ENCODE results near the gene PTPRM. TPM values are rescaled to one million over a fixed set of nuclear protein-coding genes. Genes with fewer than 3 reads are reported as not detected.
"Not testable (repeated sequence)": the region's sequence is repeated elsewhere in the genome, so short reads cannot be mapped to it uniquely, and the experiment has no call there.

PTPRM gene
- total and polyA plus RNA-seq, 12 donors = 31.7 to 116 (median 61.2) TPM

- no peak overlapping the region for H3K4me3 ChIP-seq
- H3K36me3 ChIP-seq (replicated peaks in 1 of 2) = no peaks in the 10 kb centered on the region
- H3K27ac ChIP-seq = no peak overlapping the region
- no peaks in the 10 kb centered on the region for H3K9me3 ChIP-seq (replicated peaks in 1 of 3)
- TF ChIP-seq CTCF (IDR thresholded peaks at IDR 0.05) (no peak), POLR2A (IDR thresholded peaks at IDR 0.05) (no peak)
- DNase-seq = no peak
- WGBS, 4 donors = 88 to 94% (median 90%) methylated on average over 1 of the region's 1 CpG
- intact Hi-C loops (cut with DNase I) = no loop called here
- H3K27me3 ChIP-seq = no peaks in the 10 kb centered on the region
- H3K4me1 ChIP-seq (replicated peaks in 1 of 2) = no peaks in the 10 kb centered on the region
Measured at GRCh38 chr18:8056723-8057122, 489.6 kb downstream of the PTPRM start.

DNA sequence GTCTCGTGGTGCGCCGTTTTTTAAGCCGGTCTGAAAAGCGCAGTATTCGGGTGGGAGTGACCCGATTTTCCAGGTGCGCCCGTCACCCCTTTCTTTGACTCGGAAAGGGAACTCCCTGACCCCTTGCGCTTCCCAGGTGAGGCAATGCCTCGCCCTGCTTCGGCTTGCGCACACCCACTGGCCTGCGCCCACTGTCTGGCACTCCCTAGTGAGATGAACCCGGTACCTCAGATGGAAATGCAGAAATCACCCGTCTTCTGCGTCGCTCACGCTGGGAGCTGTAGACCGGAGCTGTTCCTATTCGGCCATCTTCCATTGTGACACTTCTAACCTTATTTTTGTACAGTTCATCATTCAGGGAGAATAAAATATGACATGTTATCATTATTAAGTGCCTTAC is 496.0 kb downstream of the PTPRM start:
- H3K9me3 ChIP-seq (replicated peaks in 1 of 3); H3K36me3 ChIP-seq (replicated peaks in 1 of 2); DNase-seq; H3K4me3 ChIP-seq; H3K27ac ChIP-seq; H3K4me1 ChIP-seq (replicated peaks in 1 of 2); intact Hi-C loops (cut with DNase I); H3K27me3 ChIP-seq: not testable (repeated sequence)
- WGBS, 4 donors = 79 to 100% (median 93%) methylated on average over 7 to 13 of the region's 22 CpGs

DNA sequence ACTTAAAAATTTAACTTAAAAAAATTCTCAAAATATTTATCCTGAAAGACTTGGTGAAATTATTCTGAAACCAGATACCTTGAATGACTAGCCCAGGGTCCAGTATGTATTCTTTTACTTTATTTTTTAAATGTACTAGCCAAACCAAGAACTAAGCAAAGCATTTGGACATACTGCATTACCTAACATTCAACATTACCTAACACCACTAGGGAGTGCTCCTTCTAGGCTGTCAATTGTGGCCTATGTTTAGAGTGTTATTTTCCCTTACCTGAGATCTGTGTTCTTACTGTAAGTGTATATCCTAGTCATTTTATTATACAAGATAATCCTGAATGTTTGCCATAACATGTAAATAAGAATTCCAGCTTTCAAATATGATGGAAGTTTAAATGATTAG is 496.6 kb downstream of the PTPRM start:
- intact Hi-C loops (cut with DNase I) = no loop called here
- Histone ChIP-seq H3K4me3 (no peak overlapping the region), H3K9me3 (replicated peaks in 1 of 3) (no peaks in the 10 kb centered on the region), H3K4me1 (replicated peaks in 1 of 2) (no peaks in the 10 kb centered on the region), H3K27ac (no peak overlapping the region), H3K36me3 (replicated peaks in 1 of 2) (no peaks in the 10 kb centered on the region), H3K27me3 (no peaks in the 10 kb centered on the region)
- DNase-seq = no peak
- no peak for TF ChIP-seq POLR2A (IDR thresholded peaks at IDR 0.05)
- no peak for TF ChIP-seq CTCF (IDR thresholded peaks at IDR 0.05)

GRCh38 chr18:8065284-8065683 is 498.2 kb downstream of the PTPRM start:
- WGBS, 4 donors = 84 to 93% (median 88%) methylated on average over 4 of the region's 4 CpGs
- Histone ChIP-seq H3K4me3 (no peak overlapping the region), H3K27me3 (no peaks in the 10 kb centered on the region), H3K36me3 (replicated peaks in 1 of 2) (no peaks in the 10 kb centered on the region), H3K27ac (no peak overlapping the region), H3K4me1 (replicated peaks in 1 of 2) (no peaks in the 10 kb centered on the region), H3K9me3 (replicated peaks in 1 of 3) (no peaks in the 10 kb centered on the region)
- TF ChIP-seq POLR2A (IDR thresholded peaks at IDR 0.05) (no peak), CTCF (IDR thresholded peaks at IDR 0.05) (no peak)
- intact Hi-C loops (cut with DNase I) = no loop called here
- DNase-seq = no peak

DNA sequence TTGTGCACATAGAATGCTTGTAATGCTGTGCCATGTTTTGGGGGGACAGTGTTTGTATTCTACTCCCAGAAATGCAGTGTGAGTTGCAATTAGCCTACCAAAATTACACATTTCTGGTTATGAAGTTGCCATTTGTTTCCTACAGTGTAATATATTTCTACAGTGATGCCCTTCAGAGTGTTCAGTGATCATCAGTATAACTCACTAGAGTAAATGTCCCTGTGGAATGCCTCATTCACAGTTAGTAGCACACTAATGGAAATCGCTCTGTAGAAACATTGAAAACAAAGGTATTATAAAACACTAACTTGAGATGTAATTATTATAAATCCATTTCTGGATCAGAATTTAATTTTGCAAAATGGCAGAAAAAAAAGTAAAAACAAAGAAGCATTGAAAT is 498.7 kb downstream of the PTPRM start:
- no peaks in the 10 kb centered on the region for H3K27me3 ChIP-seq
- H3K4me3 ChIP-seq = no peak overlapping the region
- no peak for TF ChIP-seq CTCF (IDR thresholded peaks at IDR 0.05)
- no peak for TF ChIP-seq POLR2A (IDR thresholded peaks at IDR 0.05)
- DNase-seq = no peak
- H3K27ac ChIP-seq = no peak overlapping the region
- no peaks in the 10 kb centered on the region for H3K9me3 ChIP-seq (replicated peaks in 1 of 3)
- 95 to 100% (median 98%) methylated on average over 1 of the region's 1 CpG for WGBS, 4 donors
- intact Hi-C loops (cut with DNase I) = no loop called here
- H3K4me1 ChIP-seq (replicated peaks in 1 of 2) = no peaks in the 10 kb centered on the region
- no peaks in the 10 kb centered on the region for H3K36me3 ChIP-seq (replicated peaks in 1 of 2)
